CD4-positive, alpha-beta T cell treated with Interleukin-2 at 100 ng/mL for 4 hours (primary cell): Measurements from ENCODE around the gene CKAP4.

Experiments
- DNase-seq: peaks from one replicate; pipeline ENCODE4 v3.0.0-alpha.2; 2020; ENCODE audit warnings: low spot score

CKAP4 gene

GRCh38 chr12:106239951-106240335 lies 7.9 kb downstream of the CKAP4 start:
- no peak for DNase-seq

GRCh38 chr12:106239241-106239950 lies 8.4 kb downstream of the CKAP4 start:
- DNase-seq, result no peak

GRCh38 chr12:106238146-106238545 lies 9.7 kb downstream of the CKAP4 start:
- no peak for DNase-seq

GRCh38 chr12:106235770-106236169 lies 12.1 kb downstream of the CKAP4 start:
- no peak for DNase-seq

- DNase-seq, result no peak
These were observed 13.4 kb downstream of the CKAP4 start for GRCh38 chr12:106234449-106234848.

GRCh38 chr12:106233011-106233410 lies 14.8 kb downstream of the CKAP4 start:
- DNase-seq, result no peak

- no peak for DNase-seq
These were observed 18.7 kb downstream of the CKAP4 start for GRCh38 chr12:106229036-106229591.

- DNase-seq, result no peak
These were observed 19.5 kb downstream of the CKAP4 start for GRCh38 chr12:106228320-106228710.

GRCh38 chr12:106227641-106228319 lies 20.0 kb downstream of the CKAP4 start:
- peak; percentile 71 for DNase-seq

- DNase-seq, result peak; percentile 65
These were observed 20.8 kb downstream of the CKAP4 start for GRCh38 chr12:106226884-106227640.

- no peak for DNase-seq
These were observed 23.5 kb downstream of the CKAP4 start for GRCh38 chr12:106224355-106224706.

GRCh38 chr12:106223485-106224354 lies 24.1 kb downstream of the CKAP4 start:
- peak; percentile 78 for DNase-seq

GRCh38 chr12:106220536-106220935 lies 27.3 kb downstream of the CKAP4 start:
- no peak for DNase-seq

- DNase-seq, result no peak
These were observed 28.8 kb downstream of the CKAP4 start for GRCh38 chr12:106219043-106219442.

GRCh38 chr12:106217706-106218105 lies 30.1 kb downstream of the CKAP4 start:
- no peak for DNase-seq

GRCh38 chr12:106214571-106214970 lies 33.2 kb downstream of the CKAP4 start:
- no peak for DNase-seq

GRCh38 chr12:106213662-106214061 lies 34.2 kb downstream of the CKAP4 start:
- DNase-seq, result no peak

GRCh38 chr12:106211973-106212372 lies 35.8 kb downstream of the CKAP4 start:
- no peak for DNase-seq

GRCh38 chr12:106205208-106206069 lies 42.4 kb downstream of the CKAP4 start:
- no peak for DNase-seq

- no peak for DNase-seq
These were observed 43.5 kb downstream of the CKAP4 start for GRCh38 chr12:106204312-106204711.
